ENCODE measurements around the gene RIT1.
"Not testable (repeated sequence)": the region's sequence is repeated elsewhere in the genome, so short reads cannot be mapped to it uniquely, and the experiment has no call there.

The RIT1 gene

GRCh38 chr1:155925506-155925905, 14.4 kb upstream of the RIT1 start:
- TF ChIP-seq GATA1 (IDR thresholded peaks at IDR 0.05; ENCODE audit: low read depth, low read length) = no peak
- no peak for TF ChIP-seq POLR2A (IDR thresholded peaks at IDR 0.05; ENCODE audit: low read length)
- DNase-seq = no peak

GRCh38 chr1:155920717-155921116, 9.6 kb upstream of the RIT1 start:
- TF ChIP-seq GATA1 (IDR thresholded peaks at IDR 0.05; ENCODE audit: low read depth, low read length) = no peak
- TF ChIP-seq POLR2A (IDR thresholded peaks at IDR 0.05; ENCODE audit: low read length) = peak; percentile 29
- DNase-seq = no peak

- TF ChIP-seq POLR2A (IDR thresholded peaks at IDR 0.05; ENCODE audit: low read length) = no peak
- no peak for TF ChIP-seq GATA1 (IDR thresholded peaks at IDR 0.05; ENCODE audit: low read depth, low read length)
- no peak for DNase-seq
These were observed 8.7 kb upstream of the RIT1 start for GRCh38 chr1:155919801-155920200.

GRCh38 chr1:155918660-155919059, 7.5 kb upstream of the RIT1 start:
- TF ChIP-seq GATA1 (IDR thresholded peaks at IDR 0.05; ENCODE audit: low read depth, low read length) = no peak
- no peak for TF ChIP-seq POLR2A (IDR thresholded peaks at IDR 0.05; ENCODE audit: low read length)
- no peak for DNase-seq

- TF ChIP-seq POLR2A (IDR thresholded peaks at IDR 0.05; ENCODE audit: low read length) = no peak
- no peak for TF ChIP-seq GATA1 (IDR thresholded peaks at IDR 0.05; ENCODE audit: low read depth, low read length)
- DNase-seq = no peak
These were observed 3.0 kb upstream of the RIT1 start for GRCh38 chr1:155913969-155914757.

- no peak for TF ChIP-seq POLR2A (IDR thresholded peaks at IDR 0.05; ENCODE audit: low read length)
- no peak for TF ChIP-seq GATA1 (IDR thresholded peaks at IDR 0.05; ENCODE audit: low read depth, low read length)
These were observed 947 bp upstream of the RIT1 start for GRCh38 chr1:155912056-155912536.

GRCh38 chr1:155910621-155911121, 478 bp downstream of the RIT1 start:
- DNase-seq = peak; percentile 62 to 70
- TF ChIP-seq GATA1 (IDR thresholded peaks at IDR 0.05; ENCODE audit: low read depth, low read length) = no peak
- TF ChIP-seq POLR2A (IDR thresholded peaks at IDR 0.05; ENCODE audit: low read length) = no peak

More at GRCh38 chr1:155912056-155912536, 947 bp upstream of the RIT1 start:
- DNase-seq = no peak

GRCh38 chr1:155909894-155910293, 1.3 kb downstream of the RIT1 start:
- TF ChIP-seq GATA1 (IDR thresholded peaks at IDR 0.05; ENCODE audit: low read depth, low read length) = no peak
- TF ChIP-seq POLR2A (IDR thresholded peaks at IDR 0.05; ENCODE audit: low read length) = no peak
- DNase-seq = peak; percentile 66 to 81

- TF ChIP-seq GATA1 (IDR thresholded peaks at IDR 0.05; ENCODE audit: low read depth, low read length) = no peak
- TF ChIP-seq POLR2A (IDR thresholded peaks at IDR 0.05; ENCODE audit: low read length) = no peak
- DNase-seq = no peak
These were observed 6.9 kb downstream of the RIT1 start for GRCh38 chr1:155904261-155904660.

GRCh38 chr1:155900161-155900560, 11.0 kb downstream of the RIT1 start:
- peak; percentile 72 to 88 for DNase-seq
- TF ChIP-seq GATA1 (IDR thresholded peaks at IDR 0.05; ENCODE audit: low read depth, low read length) = no peak
- no peak for TF ChIP-seq POLR2A (IDR thresholded peaks at IDR 0.05; ENCODE audit: low read length)

GRCh38 chr1:155899683-155900082, 11.5 kb downstream of the RIT1 start:
- DNase-seq = no peak
- no peak for TF ChIP-seq POLR2A (IDR thresholded peaks at IDR 0.05; ENCODE audit: low read length)

- DNase-seq = no peak
- TF ChIP-seq GATA1 (IDR thresholded peaks at IDR 0.05; ENCODE audit: low read depth, low read length) (no peak), POLR2A (IDR thresholded peaks at IDR 0.05; ENCODE audit: low read length) (no peak)
These were observed 12.3 kb downstream of the RIT1 start for GRCh38 chr1:155898888-155899287.

- no peak for DNase-seq
- no peak for TF ChIP-seq POLR2A (IDR thresholded peaks at IDR 0.05; ENCODE audit: low read length)
- TF ChIP-seq GATA1 (IDR thresholded peaks at IDR 0.05; ENCODE audit: low read depth, low read length) = no peak
These were observed 13.4 kb downstream of the RIT1 start for GRCh38 chr1:155897746-155898145.

- DNase-seq = not testable (repeated sequence)
These were observed 14.7 kb downstream of the RIT1 start for GRCh38 chr1:155896476-155896875.

GRCh38 chr1:155895617-155896016, 15.5 kb downstream of the RIT1 start:
- not testable (repeated sequence) for DNase-seq
